PC-9 (cell line): ENCODE data around the gene SH3BP4. TPM values are rescaled to one million over a fixed set of nuclear protein-coding genes. Genes with fewer than 3 reads are reported as not detected.
A peak's percentile ranks its signal among the peaks of the same experiment; 100 is the strongest.

Experiments
- BruUV-seq: library from RNA; stranded (reverse); fragments of 400-500 nt; replicated peaks from 2 replicates; lab custom pipeline; 2021; lab: Mats Ljungman, UMichigan
- CTCF ChIA-PET: fragments of 300-600 bp; sonication (Branson Sonifier 250); formaldehyde crosslinking; loops from one replicate; lab custom pipeline; 2022; ENCODE audit warnings: antibody characterized with exemption; lab: Charles Lee
- POLR2A ChIA-PET: fragments of 300-600 bp; sonication (Branson Sonifier 250); formaldehyde crosslinking; loops from one replicate; lab custom pipeline; 2022; ENCODE audit warnings: antibody characterized with exemption; ENCODE audit not compliant: unreplicated experiment; lab: Charles Lee
- DNase-seq, 2 experiments: peaks; one replicate each; pipeline versions ENCODE4 v3.0.0 to v3.0.0-alpha.2; 2015 to 2022; ENCODE audit warnings: mixed read lengths in 1 of 2
- H2AFZ ChIP-seq: fragments of 200-600 bp; sonication (generic); 2 replicates; pipeline ENCODE4 v1.8.1; 2017; ENCODE audit warnings: antibody characterized with exemption
- H3F3A ChIP-seq: fragments of 200-600 bp; sonication (generic); 2 replicates; pipeline ENCODE4 v1.8.1; 2017; ENCODE audit warnings: antibody characterized with exemption, mild to moderate bottlenecking, low read depth; ENCODE audit not compliant: insufficient read depth
- H3K27ac ChIP-seq: fragments of 200-600 bp; sonication (generic); 2 replicates; pipeline ENCODE4 v1.6.1; 2016; ENCODE audit warnings: mixed run types
- H3K27me3 ChIP-seq: fragments of 200-600 bp; sonication (generic); 2 replicates; pipeline ENCODE4 v1.6.1; 2016; ENCODE audit warnings: low read depth, mixed run types; ENCODE audit not compliant: insufficient read depth
- H3K36me3 ChIP-seq: fragments of 200-600 bp; sonication (generic); 2 replicates; pipeline ENCODE4 v1.6.1; 2016; ENCODE audit warnings: low read depth, mixed run types
- H3K4me1 ChIP-seq: fragments of 200-600 bp; sonication (generic); replicated peaks from 2 replicates; pipeline ENCODE4 v1.6.1; 2016; ENCODE audit warnings: mixed run types; ENCODE audit not compliant: insufficient read depth
- H3K4me2 ChIP-seq: fragments of 200-600 bp; sonication (generic); 2 replicates; pipeline ENCODE4 v1.6.1; 2017; ENCODE audit warnings: mixed run types
- H3K4me3 ChIP-seq: fragments of 200-600 bp; sonication (generic); 2 replicates; pipeline ENCODE4 v1.6.1; 2016; ENCODE audit warnings: mixed run types
- H3K79me2 ChIP-seq: fragments of 200-600 bp; sonication (generic); 2 replicates; pipeline ENCODE4 v1.6.1; 2017; ENCODE audit warnings: low read depth, mixed run types
- H3K9me2 ChIP-seq: fragments of 200-600 bp; sonication (generic); 2 replicates; pipeline ENCODE4 v1.8.1; 2017; ENCODE audit warnings: mild to moderate bottlenecking; ENCODE audit not compliant: insufficient read depth
- H3K9me3 ChIP-seq: fragments of 200-600 bp; sonication (generic); 2 replicates; pipeline ENCODE4 v1.8.1; 2016; ENCODE audit warnings: low read depth; ENCODE audit not compliant: insufficient read depth
- H4K20me1 ChIP-seq: fragments of 200-600 bp; sonication (generic); 2 replicates; pipeline ENCODE4 v1.8.1; 2017; ENCODE audit not compliant: insufficient read depth
- CTCF ChIP-seq: fragments of 200-600 bp; sonication (generic); conservative IDR thresholded peaks from 2 replicates; pipeline ENCODE4 v1.6.1; 2017; ENCODE audit warnings: mixed run types, antibody characterized with exemption, mild to moderate bottlenecking, moderate library complexity
- EZH2 ChIP-seq: fragments of 200-600 bp; sonication (generic); IDR thresholded peaks from 2 replicates; pipeline ENCODE4 v1.8.0; 2017; ENCODE audit warnings: antibody characterized with exemption, low read depth
- intact Hi-C: fragments of 100-400 bp; cut with micrococcal nuclease; formaldehyde crosslinking; loops from one replicate; pipeline ENCODE4 v1.10.0; 2022; ENCODE audit not compliant: unreplicated experiment
- total RNA-seq: library from RNA; stranded (reverse); gene quantifications from 2 replicates; pipeline ENCODE4 v1.2.3, GENCODE V29; 2021

The SH3BP4 gene
- total RNA-seq, 1 experiment from 2014 or later, result 131 TPM

DNA sequence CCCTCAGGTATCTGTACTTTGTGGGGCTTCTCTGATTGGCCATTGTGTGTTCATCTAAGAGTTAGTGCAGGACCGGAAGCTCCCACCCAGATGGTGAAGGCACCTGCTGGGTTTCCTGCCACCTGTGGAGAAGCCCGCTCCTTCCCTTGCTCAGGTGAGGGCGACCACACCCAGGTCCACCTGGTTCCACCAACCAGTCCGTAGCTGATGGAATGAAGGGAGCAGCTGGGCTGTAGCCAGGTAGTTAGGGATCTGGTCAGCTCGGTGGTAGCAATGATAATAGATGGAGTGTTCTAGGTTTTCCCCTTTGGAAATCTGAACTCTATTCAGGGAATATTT, 16.0 kb downstream of the SH3BP4 start:
- intact Hi-C loops, result no loop called here
- no peak for TF ChIP-seq EZH2
- TF ChIP-seq CTCF, result no peak
- DNase-seq, result peak in 1 of 2 experiments; percentile 48
- ChIA-PET POLR2A (interaction anchor here (0.5 kb wide), 1 partner anchor 17 kb away, joined by 9 read pairs; no protein-coding TSS in a partner anchor), CTCF (interaction anchor here (0.6 kb wide), 1 partner anchor 18 kb away, joined by 8 read pairs; no protein-coding TSS in a partner anchor)
- Histone ChIP-seq H3K4me1 (peaks cover 92% of the 10 kb centered on the region), H3K79me2 (peaks cover 100% of the 10 kb centered on the region), H3K9me2 (no peaks in the 10 kb centered on the region), H3K4me2 (peak overlapping the region; percentile 15; the same call in 1 of the 2 replicates), H3K36me3 (peaks cover 42% of the 10 kb centered on the region), H2AFZ (no peak overlapping the region), H3K9me3 (no peaks in the 10 kb centered on the region), H3F3A (peaks cover 45% of the 10 kb centered on the region), H3K4me3 (no peak overlapping the region), H4K20me1 (peaks cover 5% of the 10 kb centered on the region), H3K27ac (peak overlapping the region; percentile 79; the same call in 1 of the 2 replicates), H3K27me3 (no peaks in the 10 kb centered on the region)
- BruUV-seq, result no TSS peak

GRCh38 chr2:234968631-234969305, 17.0 kb downstream of the SH3BP4 start:
- no peaks in the 10 kb centered on the region for H3K9me3 ChIP-seq
- H4K20me1 ChIP-seq, result peaks cover 5% of the 10 kb centered on the region
- POLR2A ChIA-PET, result interaction anchor here (0.6 to 0.7 kb wide), 4 partner anchors 10 to 1076 kb away, joined by 3 to 4 read pairs (median 4); no protein-coding TSS in a partner anchor
- no peak overlapping the region for H2AFZ ChIP-seq
- H3K4me2 ChIP-seq, result peak overlapping the region; percentile 70
- CTCF ChIA-PET, result interaction anchor here (0.6 kb wide), 1 partner anchor 18 kb away, joined by 7 read pairs; no protein-coding TSS in a partner anchor
- no TSS peak for BruUV-seq
- intact Hi-C loops, result no loop called here
- no peak overlapping the region for H3K4me3 ChIP-seq
- H3K36me3 ChIP-seq, result peaks cover 42% of the 10 kb centered on the region
- H3K79me2 ChIP-seq, result peaks cover 100% of the 10 kb centered on the region
- peaks cover 84% of the 10 kb centered on the region for H3K4me1 ChIP-seq
- no peaks in the 10 kb centered on the region for H3K27me3 ChIP-seq
- H3K27ac ChIP-seq, result peak overlapping the region; percentile 79
- TF ChIP-seq CTCF (no peak), EZH2 (no peak)
- peaks cover 36% of the 10 kb centered on the region for H3F3A ChIP-seq
- DNase-seq, result peak in 1 of 2 experiments; percentile 41
- H3K9me2 ChIP-seq, result no peaks in the 10 kb centered on the region

GRCh38 chr2:234969306-234970098, 17.7 kb downstream of the SH3BP4 start:
- peak overlapping the region; percentile 34; the same call in 1 of the 2 replicates for H3K4me3 ChIP-seq
- peaks cover 100% of the 10 kb centered on the region for H3K79me2 ChIP-seq
- CTCF ChIA-PET, result interaction anchor here (0.6 kb wide), 1 partner anchor 17 kb away, joined by 7 read pairs; no protein-coding TSS in a partner anchor
- BruUV-seq, result no TSS peak
- no peaks in the 10 kb centered on the region for H3K9me2 ChIP-seq
- TF ChIP-seq EZH2 (no peak), CTCF (no peak)
- H2AFZ ChIP-seq, result no peak overlapping the region
- POLR2A ChIA-PET, result interaction anchor here (0.6 to 0.7 kb wide), 3 partner anchors 12 to 1077 kb away, joined by 3 to 4 read pairs (median 3); no protein-coding TSS in a partner anchor
- intact Hi-C loops, result loop anchor here (1.0 to 2.0 kb wide), 4 partner anchors 12 to 777 kb away; no protein-coding TSS in a partner anchor
- peaks cover 5% of the 10 kb centered on the region for H4K20me1 ChIP-seq
- peak overlapping the region; percentile 79 for H3K27ac ChIP-seq
- peaks cover 35% of the 10 kb centered on the region for H3F3A ChIP-seq
- H3K36me3 ChIP-seq, result peaks cover 42% of the 10 kb centered on the region
- peak overlapping the region; percentile 70 for H3K4me2 ChIP-seq
- H3K4me1 ChIP-seq, result peaks cover 77% of the 10 kb centered on the region
- no peak for DNase-seq
- H3K27me3 ChIP-seq, result no peaks in the 10 kb centered on the region
- no peaks in the 10 kb centered on the region for H3K9me3 ChIP-seq
